Hematopoietic multipotent progenitor cell (in vitro differentiated cells): ENCODE measurements around the gene LMCD1. TPM values are rescaled to one million over a fixed set of nuclear protein-coding genes. Genes with fewer than 3 reads are reported as not detected.

Experiments
- DNase-seq, 3 donors: peaks; one replicate each; pipeline ENCODE4 v3.0.0-alpha.2; 2011 to 2015; ENCODE audit warnings: low read depth in 2 of 3, low spot score in 2 of 3
- total RNA-seq: library from RNA; depleted of rRNA; stranded (reverse); fragments of >200 nt; gene quantifications from one replicate; pipeline ENCODE4 v1.2.3, GENCODE V29; 2012

The LMCD1 gene
- total RNA-seq, 1 donor: 0.81 TPM

GRCh38 chr3:8503871-8504610 lies 2.4 kb downstream of the LMCD1 start:
- no peak for DNase-seq

GRCh38 chr3:8504611-8504973 lies 3.0 kb downstream of the LMCD1 start:
- no peak for DNase-seq

- no peak for DNase-seq
Measured at GRCh38 chr3:8505621-8506020, 4.0 kb downstream of the LMCD1 start.

GRCh38 chr3:8506571-8507061 lies 5.0 kb downstream of the LMCD1 start:
- no peak for DNase-seq

GRCh38 chr3:8507496-8507895 lies 5.9 kb downstream of the LMCD1 start:
- no peak for DNase-seq

GRCh38 chr3:8509961-8510360 lies 8.3 kb downstream of the LMCD1 start:
- no peak for DNase-seq

- DNase-seq: no peak
Measured at GRCh38 chr3:8512234-8512633, 10.6 kb downstream of the LMCD1 start.

- DNase-seq: no peak
Measured at GRCh38 chr3:8516047-8516661, 14.5 kb downstream of the LMCD1 start.

- DNase-seq: no peak
Measured at GRCh38 chr3:8516783-8517182, 15.2 kb downstream of the LMCD1 start.

- DNase-seq: peak in 1 of 3 donors; percentile 27
Measured at GRCh38 chr3:8517487-8517886, 15.9 kb downstream of the LMCD1 start.

- no peak for DNase-seq
Measured at GRCh38 chr3:8518138-8518537, 16.5 kb downstream of the LMCD1 start.

- no peak for DNase-seq
Measured at GRCh38 chr3:8519156-8519555, 17.5 kb downstream of the LMCD1 start.

- no peak for DNase-seq
Measured at GRCh38 chr3:8519774-8520448, 18.3 kb downstream of the LMCD1 start.

- no peak for DNase-seq
Measured at GRCh38 chr3:8520816-8521403, 19.3 kb downstream of the LMCD1 start.

- DNase-seq: no peak
Measured at GRCh38 chr3:8523041-8523440, 21.4 kb downstream of the LMCD1 start.

- DNase-seq: peak in 2 of 3 donors; percentile 47 to 78
Measured at GRCh38 chr3:8524249-8524648, 22.6 kb downstream of the LMCD1 start.

GRCh38 chr3:8524656-8525399 lies 23.2 kb downstream of the LMCD1 start:
- no peak for DNase-seq

- DNase-seq: no peak
Measured at GRCh38 chr3:8525893-8526292, 24.3 kb downstream of the LMCD1 start.

- no peak for DNase-seq
Measured at GRCh38 chr3:8529181-8529637, 27.6 kb downstream of the LMCD1 start.

GRCh38 chr3:8529738-8530525 lies 28.3 kb downstream of the LMCD1 start:
- DNase-seq: peak in 2 of 3 donors; percentile 11 to 20
